Measurements from ENCODE around the gene ZNF598.

Gene ZNF598

DNA sequence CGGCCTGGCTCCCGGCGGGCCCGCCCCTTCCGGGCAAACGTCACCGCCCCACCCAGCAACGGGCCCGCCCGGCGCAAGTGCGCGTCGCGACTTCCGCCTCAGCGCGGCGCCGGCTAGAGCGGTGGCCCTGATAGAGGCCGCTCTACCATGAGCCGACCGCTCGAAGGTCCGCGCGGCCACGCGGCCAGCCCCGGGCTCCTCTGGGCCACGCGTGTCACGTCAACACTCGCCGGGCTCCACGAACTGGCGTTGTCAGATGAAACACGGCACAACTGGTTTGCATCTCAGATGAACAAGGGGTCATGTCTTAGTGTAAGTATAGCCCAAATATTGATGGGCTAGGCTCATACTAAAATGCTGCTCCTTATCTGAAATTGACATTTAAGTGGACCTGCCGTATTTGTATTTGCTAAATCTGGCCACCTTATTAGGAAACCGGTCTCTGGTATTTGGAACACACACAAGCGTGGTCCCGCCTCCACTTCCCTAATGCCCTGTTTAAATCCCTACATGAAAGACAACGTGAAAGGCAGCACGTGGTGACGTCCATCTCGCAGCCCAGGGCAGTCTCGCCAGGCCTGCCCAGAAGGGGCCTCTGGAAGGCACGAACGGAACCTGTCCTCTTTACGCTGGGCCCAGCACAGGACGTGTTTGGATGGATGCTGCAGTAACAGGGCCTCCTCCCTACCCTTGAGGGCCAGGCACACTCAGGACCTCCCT, at the start of gene ZNF598:
TSS of gene ZNF598 (minus strand) at position 31 of the 720 bp plus-strand sequence.
- DNase-seq = peak; percentile 81

DNA sequence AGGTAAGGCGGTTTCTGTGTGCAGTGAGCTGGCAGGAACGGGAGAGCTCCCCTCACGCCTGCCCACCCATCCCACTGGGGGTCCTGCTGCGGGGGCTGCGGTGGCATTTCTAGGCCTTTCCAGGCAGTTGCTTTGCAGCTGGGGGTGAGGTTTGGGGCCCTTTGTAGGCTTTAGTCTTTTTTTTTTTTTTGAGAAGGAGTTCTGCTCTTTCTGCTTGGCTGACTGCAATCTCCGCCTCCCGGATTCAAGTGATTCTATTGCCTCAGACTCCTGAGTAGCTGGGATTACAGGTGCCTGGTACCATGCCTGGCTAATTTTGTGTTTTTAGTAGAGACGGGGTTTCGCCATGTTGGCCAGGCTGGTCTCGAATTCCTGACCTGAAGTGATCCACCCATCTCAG, 49.3 kb upstream of the ZNF598 start:
- DNase-seq = no peak

DNA sequence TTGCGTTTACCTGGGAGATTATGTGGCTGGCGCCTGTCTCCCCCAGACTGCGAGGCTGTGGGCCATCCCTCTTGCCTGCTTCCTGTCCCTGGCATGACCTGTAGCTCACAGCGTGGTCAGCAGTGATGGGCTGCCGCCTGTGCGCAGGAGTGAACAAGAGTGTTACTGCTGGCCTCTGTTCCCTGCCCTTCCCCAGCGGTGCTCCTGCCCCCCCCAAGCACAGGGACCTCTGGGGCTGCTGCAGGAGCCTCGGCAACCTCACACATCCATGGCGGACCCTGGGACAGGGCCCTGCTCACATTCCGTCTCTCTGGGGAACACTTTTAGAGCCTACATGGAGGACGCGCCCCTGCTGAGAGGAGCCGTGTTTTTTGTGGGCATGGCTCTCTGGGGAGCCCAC, 48.8 kb upstream of the ZNF598 start:
- no peak for DNase-seq

DNA sequence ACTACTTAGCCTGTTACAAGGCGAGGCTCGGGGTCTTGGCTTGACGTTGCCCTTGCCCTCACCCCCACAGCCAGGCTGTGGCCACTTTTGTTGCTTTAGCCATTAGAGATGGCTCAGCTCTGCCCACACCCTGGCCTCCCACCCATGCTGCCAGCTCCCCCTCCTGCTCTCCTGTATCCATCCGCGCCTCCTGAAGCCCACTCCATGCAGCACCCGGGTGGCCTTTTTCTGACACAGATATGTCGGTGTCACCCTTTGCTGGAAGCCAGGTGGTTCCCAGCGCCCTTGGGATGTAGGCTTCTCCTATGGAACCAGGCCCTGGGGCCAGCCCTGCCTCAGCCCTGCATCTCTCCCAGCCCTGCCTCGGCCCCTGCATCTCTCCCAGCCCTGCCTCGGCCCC, 47.8 kb upstream of the ZNF598 start:
- no peak for DNase-seq

DNA sequence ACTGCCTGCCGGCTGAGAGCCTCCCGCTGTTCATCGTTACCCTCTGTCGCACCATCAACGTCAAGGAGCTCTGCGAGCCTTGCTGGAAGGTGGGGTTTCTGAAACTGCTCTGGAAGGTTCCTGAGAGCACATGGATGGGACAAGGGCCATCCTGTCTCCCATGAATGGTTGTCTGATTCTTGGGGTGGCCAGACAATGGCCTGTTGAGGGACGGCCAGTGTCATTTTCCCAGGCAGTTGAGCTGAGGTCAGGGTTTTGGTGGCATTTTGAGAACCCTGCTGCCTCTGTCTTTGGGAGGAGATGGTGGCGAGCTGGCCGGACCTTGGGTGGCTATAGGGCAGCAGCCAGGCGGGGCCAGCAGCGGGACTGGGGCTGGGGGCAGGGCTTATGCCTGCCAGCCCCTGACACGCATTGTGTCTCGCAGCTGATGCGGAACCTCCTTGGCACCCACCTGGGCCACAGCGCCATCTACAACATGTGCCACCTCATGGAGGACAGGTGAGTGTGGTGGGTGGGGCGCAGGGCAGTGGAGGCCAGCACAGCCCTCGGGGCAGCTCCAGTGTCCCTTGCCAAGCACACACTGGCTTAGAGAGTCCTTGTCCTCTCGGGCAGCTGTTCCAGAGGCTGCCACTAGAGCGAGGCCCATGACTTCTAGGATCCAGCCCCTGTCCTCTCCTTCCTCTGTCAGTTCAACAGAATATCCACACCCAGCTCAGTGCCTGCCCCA, 47.2 kb upstream of the ZNF598 start:
- no peak for DNase-seq

DNA sequence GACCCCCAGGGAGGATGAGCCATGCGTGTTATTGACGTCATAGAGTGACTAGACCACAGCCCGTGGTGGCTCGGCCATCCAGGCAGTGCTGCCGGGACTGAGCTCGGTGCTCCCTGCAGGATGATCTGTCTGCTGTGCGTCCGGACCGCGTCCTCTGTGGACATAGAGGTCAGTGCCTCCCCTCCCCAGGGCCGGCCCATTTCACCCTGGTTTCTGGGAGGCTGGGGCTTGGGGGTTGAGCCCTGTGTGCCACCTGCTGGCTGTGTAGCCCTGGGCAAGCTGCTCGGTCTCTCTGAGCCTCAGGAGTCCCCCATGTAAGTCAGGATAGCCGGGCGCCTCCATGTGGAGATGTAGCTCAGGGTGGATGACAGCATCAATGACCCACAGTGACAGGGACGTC, 46.5 kb upstream of the ZNF598 start:
- DNase-seq = no peak

DNA sequence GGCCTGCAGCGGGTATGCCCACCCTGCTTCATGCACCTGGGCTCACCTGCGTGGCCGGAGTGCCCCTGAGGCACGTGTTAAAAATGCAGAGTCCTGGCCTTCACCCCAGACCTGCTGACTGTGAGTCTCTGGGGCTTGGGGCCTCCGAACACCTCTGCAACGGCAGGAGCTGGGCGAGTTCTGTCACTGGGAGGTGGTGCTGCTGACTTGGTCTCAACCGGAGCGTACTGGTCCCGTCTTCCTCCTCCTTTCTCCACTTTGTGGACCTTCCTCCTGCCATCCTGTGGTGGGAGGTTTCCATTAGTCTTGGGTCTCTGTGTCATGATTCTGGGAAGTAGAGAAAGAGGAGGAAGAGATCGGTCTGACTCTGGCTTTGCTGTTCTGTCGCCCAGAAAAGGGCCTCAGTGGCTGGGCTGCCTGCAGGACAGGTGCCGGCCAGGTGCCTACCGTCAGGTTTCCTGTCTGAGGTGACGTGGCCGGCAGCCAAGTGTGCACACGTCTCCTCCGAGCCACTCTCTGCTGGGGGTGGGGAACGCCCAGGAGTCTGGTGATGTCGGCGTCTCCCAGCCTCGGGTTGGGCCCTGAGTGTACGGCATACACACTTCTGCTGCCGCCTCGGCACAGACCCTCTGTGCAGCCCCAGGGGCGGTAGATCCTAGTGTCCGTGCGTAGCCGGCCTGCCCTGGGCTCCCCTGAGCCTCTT, 45.1 kb upstream of the ZNF598 start:
- no peak for DNase-seq

DNA sequence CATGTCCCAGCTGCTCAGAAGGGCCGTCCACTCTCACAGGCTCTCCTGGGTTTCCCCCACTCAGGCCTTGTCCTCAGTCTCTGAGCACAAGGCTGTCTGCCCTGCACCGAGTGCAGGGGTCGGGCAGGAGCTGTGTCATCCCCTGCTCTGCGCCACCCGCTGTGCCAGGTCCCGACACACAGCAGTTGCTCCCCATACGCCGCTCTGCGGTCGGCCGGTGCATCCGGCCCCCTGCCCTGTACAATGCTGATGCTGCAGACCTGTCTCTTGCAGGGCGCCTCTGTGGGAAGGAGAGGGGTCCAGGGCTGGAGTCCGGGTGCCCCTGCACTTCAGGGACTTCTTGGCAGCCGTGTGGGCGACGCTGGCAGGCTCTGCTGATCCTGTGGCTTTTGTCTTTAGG, 44.3 kb upstream of the ZNF598 start:
- no peak for DNase-seq

DNA sequence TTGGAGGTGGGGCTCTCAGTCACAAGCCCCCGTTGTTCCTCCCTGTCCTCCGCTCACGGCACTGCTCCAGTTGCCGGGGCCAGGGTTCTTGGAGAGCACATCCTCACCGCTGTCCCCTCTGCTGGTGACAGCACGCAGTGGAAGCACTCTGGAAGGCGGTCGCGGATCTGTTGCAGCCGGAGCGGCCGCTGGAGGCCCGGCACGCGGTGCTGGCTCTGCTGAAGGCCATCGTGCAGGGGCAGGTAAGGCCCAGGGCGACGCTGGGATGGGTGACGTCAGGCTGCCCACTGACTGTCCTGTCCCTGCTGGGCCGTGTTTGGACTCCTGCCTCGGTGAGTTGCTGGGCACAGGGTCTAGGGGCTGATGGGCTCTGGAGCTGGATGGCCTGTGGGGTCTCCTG, 43.6 kb upstream of the ZNF598 start:
- DNase-seq = no peak

DNA sequence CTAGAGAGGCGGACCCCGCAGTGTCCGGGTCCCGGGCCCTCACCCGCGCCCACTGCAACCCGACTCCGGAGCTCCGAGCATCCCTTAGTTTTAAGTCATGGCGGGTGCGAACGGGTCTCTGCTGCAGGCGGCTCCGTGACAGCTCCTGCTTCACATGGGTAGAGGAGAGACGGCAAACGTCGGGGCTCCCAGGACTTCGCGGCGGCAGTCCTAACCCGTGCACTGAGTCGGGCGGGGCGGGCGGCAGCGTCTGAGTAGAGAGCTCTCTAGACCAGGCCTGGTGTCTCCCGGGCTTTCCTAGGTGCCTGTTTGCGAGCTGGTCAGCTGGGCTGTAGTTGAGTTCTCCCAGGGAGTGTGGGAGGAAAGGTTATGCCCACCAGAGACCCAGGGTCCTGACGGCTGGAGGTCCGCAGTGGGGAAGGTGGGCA, 38.5 kb upstream of the ZNF598 start:
- no peak for DNase-seq

DNA sequence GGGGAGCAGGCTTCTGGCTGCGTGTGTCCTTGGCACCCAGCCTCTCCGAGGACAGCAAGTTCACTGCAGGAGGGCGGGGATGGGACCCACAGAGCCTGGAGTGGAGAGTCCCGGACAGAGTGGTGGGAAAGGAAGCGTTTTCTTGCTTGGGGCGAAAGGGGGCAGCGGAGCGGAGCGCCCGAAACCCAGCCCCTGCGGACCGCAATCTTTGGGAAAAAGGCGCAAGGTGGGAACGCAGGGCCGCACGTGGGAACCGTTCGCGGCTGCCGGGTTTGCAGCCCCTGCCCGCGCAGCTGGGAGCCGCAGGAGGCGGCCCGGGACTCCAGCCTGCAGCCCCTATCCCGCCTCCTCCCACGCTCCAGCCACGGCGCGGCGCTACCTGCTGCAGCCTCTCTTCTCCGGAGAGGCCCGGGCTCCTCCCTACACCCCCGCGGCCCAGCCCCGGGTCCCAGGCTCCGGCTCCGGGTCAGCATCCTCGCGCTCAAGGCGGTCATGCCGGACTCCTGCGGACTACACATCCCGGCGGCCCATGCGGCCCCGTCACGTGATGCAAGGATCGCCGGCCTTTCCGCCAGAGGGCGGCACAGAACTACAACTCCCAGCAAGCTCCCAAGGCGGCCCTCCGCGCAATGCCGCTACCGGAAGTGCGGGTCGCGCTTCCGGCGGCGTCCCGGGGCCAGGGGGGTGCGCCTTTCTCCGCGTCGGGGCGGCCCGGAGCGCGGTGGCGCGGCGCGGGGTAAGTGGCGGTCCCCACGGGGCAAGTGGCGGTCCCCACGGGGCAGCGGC, 37.9 kb upstream of the ZNF598 start, which contains the start of the genes NTHL1 and TSC2:
TSS of gene NTHL1 (minus strand) at position 505 of the 786 bp plus-strand sequence. CDS start at position 494, 11 bp downstream.
TSS of gene TSC2 (plus strand) at position 656 of the 786 bp plus-strand sequence. CDS start 631 bp downstream, outside the sequence.
- peak; percentile 93 for DNase-seq

DNA sequence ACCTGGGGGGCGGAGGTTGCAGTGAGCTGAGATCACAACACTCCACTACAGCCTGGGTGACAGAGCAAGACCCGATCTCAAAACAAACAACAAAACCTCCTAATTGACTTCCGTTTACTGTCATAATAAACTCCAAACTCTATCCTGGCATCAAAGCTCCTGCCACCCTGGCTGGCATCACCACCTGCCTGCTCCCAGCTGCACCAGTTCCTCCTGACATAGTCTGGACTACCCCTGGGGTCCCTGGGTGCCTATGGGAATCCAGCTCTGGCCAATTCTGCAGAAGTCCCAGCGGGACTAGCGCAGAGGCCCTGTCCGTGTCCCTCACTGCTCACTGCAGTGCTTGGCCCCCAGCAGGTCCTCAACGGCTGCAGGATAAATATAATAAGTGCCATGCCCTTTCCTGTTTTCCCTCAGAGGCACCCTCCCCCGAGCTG, 37.3 kb upstream of the ZNF598 start:
- no peak for DNase-seq

DNA sequence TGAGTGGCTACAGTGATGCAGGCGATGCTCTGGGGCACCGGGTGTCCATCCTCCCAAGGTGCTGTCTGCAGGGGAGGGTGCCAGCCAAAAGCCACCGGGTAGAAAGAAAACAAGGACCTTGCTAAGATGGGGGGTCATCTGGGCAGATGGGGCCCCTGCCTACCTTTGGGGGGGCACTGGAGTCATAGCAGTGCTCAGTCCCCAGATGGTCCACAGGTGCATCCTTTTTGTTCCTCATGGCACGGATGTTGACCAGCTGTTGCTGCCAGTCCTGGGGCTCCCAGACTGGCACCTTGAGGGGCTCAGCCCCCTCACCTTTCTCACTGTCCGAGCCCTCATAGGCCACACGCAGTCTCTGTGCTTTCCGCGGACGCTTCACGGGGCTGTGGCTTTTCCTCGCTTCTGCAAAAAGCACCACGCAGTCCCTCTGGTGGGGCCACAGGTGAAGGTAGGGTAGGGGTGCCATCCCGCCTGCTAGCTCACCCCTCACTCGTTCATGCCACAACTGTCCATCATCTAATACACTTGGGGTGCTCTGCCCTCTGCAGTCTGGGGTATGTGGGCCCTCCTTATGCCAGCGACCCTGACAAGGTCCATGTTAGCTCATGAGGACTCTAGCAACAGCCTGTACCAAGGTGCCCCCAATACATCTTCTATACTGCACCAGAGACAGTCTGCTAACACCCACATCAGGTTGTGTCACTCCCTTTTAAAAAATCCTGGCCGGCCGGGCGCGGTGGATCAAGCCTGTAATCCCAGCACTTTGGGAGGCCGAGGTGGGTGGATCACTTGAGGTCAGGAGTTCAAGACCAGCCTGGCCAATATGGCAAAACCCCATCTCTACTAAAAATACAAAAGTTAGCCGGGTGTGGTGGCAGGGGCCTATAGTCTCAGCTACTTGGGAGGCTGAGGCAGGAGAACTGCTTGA, 36.6 kb upstream of the ZNF598 start:
- DNase-seq = no peak

DNA sequence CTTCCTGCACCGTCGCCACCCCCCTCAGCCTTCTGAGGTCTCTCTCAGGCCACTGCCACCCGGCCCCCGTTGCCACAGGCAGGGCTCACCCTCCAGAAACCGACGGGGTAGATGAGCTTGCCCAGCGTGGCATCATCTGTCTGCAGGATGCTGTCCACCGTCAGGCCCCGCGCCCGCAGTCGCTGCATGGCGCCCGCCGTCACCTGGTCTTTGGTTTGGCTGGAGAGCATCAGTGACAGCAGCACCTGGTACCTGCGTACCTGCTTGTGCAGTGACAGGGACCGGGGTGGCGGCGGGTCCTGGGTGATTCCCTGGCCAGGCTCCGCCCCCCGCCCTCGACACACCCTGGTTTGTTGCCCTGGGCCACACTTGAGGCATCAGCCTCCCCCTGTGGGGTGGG, 34.9 kb upstream of the ZNF598 start:
- DNase-seq = no peak

DNA sequence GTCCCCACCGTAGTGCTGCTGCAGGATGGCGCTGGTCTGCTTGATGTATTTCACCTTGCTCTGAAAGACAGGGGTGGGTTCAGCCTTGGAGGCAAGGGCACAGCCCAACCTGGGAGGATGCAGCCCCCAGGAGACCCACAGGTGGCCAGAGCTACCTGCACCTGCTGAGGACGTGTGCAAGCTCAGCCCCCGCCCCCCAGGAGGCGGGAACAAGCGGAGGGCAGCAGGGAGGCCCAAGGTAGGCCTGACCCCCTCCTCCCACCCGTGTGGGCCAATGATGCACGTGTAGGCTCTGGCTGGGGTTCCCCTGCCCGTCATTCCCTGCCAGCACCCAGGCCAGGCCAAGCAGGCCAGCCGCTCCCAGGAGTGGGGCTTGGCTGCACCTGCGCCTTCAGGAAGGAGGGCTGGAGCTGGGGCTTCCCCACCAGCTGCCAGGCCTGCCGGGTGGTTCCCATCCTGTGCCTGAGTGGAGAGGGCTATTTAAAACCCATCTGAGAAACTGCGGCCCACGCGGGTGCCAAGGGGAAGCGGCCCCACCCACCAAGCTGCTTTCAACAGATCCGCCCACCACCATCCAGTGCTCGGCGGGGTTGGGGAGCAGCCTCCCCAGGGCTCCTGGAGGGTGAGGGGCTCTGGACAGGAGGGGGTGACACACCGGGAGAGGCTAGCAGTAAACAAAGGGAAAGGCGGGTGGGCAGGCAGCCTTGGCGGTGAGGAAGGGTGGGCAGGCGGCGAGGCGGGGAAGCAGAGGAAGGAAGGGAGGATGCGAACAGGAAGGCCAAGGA, 34.2 kb upstream of the ZNF598 start:
- DNase-seq = no peak

DNA sequence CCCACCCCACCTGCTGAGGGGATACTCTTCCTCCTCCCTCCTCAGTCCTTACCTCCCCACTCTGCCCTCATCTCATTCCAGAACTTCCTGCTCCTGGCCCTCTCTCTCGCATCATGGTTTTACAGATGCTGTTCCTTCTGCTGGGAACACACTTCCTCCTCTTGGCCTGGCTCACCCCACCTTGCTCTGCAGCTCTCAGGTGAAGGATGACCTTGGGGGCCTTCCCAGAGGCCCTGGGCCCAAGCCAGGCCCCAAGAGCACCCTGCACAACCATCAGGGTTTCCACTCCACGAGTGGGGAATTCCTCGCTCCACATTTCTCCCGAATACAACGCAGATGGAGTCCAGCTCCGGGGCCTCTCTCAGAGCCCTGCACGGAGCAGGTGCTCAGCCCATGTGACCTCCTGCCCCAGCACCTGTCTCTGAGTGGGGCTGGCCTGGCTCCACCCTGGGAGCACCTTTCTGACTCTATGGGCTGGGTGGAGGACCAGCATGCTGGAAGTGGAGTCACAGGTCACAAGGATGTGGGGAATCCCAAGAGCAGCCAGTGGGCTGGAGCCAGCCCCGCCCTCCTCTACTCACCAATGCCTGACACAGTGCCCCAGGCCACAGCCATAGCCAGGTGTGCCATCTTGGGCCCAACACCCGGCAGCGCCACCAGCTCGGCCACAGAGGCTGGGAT, 33.5 kb upstream of the ZNF598 start:
- DNase-seq = no peak

DNA sequence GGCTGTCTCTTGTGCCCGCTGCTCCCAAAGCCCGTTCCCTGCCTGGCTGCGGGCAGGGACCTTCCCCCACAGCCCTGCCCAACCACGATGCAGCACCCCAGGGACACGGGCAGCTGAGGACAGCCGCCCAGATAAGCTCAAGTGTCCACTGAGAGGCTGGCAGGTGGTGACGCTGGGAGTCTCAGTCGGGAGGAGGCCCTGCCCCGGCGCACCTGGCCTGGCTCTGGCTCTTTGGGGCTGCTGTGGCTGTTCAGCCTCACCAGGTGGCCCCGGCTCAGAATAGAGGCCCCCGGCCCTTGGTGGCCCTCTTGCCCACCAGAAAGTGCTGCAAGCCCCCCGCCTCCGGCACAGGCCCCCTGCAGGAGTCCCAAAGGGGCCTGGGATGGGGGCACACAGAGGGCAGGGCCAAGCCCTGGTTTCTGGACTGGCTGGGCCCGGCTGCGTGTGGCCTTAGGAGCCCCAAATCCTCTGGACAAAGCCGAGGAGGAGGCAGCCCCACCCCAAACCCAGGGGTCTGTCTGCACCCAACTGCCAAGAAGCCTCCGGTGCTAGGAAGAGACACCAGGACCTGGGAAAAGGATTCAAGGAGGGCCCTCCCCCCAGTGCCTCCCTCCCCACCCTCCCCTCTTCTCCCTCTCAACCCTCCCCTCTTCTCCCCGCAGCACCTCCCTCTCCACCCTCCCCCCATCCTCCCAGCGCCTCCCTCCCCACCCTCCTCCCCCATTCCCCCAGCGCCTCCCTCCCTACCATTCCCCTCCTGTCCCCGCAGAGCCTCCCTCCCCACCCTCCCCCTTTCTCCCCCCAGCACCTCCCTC, 32.8 kb upstream of the ZNF598 start:
- DNase-seq = no peak

DNA sequence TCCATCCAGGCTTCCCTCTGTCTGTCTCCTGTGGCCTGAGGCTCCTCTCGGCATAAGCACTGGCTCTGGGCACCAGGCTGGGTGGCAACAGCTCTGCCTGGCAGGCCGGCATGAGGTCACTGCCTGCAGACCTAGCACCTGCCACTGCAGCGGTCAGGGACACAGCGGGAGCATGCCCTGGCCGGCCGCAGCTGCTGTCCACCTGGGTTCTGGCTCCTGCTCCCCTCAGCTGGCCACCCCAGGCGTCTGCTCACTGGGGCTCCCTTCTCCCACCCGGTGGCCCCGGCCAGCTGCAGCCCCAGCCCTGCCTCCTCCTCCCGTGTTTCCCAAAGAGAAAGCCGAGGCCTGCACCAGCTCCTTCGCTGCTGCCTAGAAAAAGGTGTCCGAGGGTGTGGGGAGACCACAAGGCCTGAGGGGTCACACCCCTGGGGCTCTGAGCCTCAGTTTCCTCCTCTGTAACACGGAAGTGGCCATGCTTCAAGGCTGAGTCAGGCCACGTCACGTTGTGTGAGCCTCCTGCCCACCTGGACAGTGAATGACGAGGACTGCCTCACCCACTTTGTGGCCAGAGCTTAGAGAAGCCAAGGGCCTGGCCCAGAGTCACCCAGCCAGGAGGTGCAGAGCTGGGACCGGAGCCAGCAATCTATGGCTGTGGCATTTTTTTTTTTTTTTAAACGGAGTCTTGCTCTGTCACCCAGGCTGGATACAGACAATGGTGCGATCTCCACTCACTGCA, 31.3 kb upstream of the ZNF598 start:
- no peak for DNase-seq

Measured in CD4-positive, alpha-beta T cell treated with Interleukin-17A for 1 hour (primary cell).